ENCODE results near the gene GNAI2.

DNA sequence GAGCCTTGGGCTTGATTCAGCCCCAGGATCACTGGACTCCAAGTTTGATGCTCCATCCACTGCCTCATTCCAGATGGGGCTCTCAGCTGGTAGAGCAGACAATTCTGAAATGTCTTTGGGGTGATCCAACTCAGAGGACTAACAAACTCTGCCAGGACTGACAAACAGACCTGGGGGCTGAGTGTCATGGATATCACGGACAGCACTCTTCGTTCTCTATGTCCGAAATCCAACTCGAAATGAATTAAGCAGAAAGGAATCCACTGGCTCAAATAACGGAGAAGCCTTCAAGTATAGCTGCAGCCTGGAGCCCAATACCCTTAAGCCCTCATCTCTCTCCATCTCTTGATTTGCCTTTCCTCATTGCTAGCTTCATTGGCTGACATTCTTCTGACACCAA is 16.7 kb upstream of the GNAI2 start:
- TF ChIP-seq, protein P1, sequence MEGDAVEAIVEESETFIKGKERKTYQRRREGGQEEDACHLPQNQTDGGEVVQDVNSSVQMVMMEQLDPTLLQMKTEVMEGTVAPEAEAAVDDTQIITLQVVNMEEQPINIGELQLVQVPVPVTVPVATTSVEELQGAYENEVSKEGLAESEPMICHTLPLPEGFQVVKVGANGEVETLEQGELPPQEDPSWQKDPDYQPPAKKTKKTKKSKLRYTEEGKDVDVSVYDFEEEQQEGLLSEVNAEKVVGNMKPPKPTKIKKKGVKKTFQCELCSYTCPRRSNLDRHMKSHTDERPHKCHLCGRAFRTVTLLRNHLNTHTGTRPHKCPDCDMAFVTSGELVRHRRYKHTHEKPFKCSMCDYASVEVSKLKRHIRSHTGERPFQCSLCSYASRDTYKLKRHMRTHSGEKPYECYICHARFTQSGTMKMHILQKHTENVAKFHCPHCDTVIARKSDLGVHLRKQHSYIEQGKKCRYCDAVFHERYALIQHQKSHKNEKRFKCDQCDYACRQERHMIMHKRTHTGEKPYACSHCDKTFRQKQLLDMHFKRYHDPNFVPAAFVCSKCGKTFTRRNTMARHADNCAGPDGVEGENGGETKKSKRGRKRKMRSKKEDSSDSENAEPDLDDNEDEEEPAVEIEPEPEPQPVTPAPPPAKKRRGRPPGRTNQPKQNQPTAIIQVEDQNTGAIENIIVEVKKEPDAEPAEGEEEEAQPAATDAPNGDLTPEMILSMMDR (IDR thresholded peaks at IDR 0.05), result no peak
- TF ChIP-seq ZFX (IDR thresholded peaks at IDR 0.05; ENCODE audit: borderline replicate concordance), result no peak
